Sigmoid colon (tissue), 7 donors: Measurements from ENCODE around the gene SKIC8. TPM values are rescaled to one million over a fixed set of nuclear protein-coding genes. Genes with fewer than 3 reads are reported as not detected.

Experiments used
- DNase-seq: peaks from one replicate; pipeline ENCODE4 v3.0.0-alpha.2; 2019
- H3K27ac ChIP-seq, 4 donors: fragments of 200-600 bp; sonication (generic); one replicate each; pipeline ENCODE4 v1.5.1; 2016 to 2019; ENCODE audit warnings: mild to moderate bottlenecking in 1 of 4
- H3K27me3 ChIP-seq, 3 donors: fragments of 200-600 bp; sonication (generic); one replicate each; pipeline ENCODE4 v1.5.1; 2019; ENCODE audit warnings: mild to moderate bottlenecking in 1 of 3
- H3K36me3 ChIP-seq, 4 donors: fragments of 200-600 bp; sonication (generic); one replicate each; pipeline ENCODE4 v1.5.1; 2016 to 2019
- H3K4me1 ChIP-seq, 4 donors: fragments of 200-600 bp; sonication (generic); one replicate each; pipeline ENCODE4 v1.5.1; 2017 to 2019
- H3K4me3 ChIP-seq, 4 donors: fragments of 200-600 bp; sonication (generic); one replicate each; pipeline ENCODE4 v1.5.1; 2017 to 2019; ENCODE audit warnings: mild to moderate bottlenecking in 2 of 4, moderate library complexity in 1 of 4
- H3K9me3 ChIP-seq, 4 donors: fragments of 200-600 bp in 3 of 4; sonication (generic) in 3 of 4; one replicate each; pipeline versions ENCODE4 v1.5.1 to v1.6.1; 2013 to 2019
- EP300 ChIP-seq, 4 donors: sonication (generic); formaldehyde crosslinking; IDR thresholded peaks; one replicate each; pipeline ENCODE4 v1.6.1; 2017; ENCODE audit warnings: antibody characterized with exemption in 4 of 4
- POLR2A ChIP-seq, 2 donors: fragments of 450-650 bp; IDR thresholded peaks; one replicate each; pipeline ENCODE4 v1.6.1; 2016; ENCODE audit warnings: antibody characterized with exemption in 2 of 2, mild to moderate bottlenecking in 2 of 2, moderate library complexity in 2 of 2
- POLR2AphosphoS5 ChIP-seq, 4 donors: sonication (generic); formaldehyde crosslinking; IDR thresholded peaks; one replicate each; pipeline ENCODE4 v1.6.1; 2017; ENCODE audit warnings: antibody characterized with exemption in 4 of 4
- WGBS, 2 donors: extraction: QIAGEN DNeasy Blood & Tissue Kit; methylation state at CpG; one replicate each; pipeline ENCODE4 v1.1.7; 2013; 5-methylcytosine and 5-hydroxymethylcytosine counted together
- intact Hi-C: fragments of 100-400 bp; cut with DNase I; formaldehyde crosslinking; loops from one replicate; pipeline ENCODE4 v1.15.1; 2023
- polyA plus RNA-seq, 3 donors: library from polyadenylated mRNA; stranded (reverse); fragments of 200-250 nt; gene quantifications; one replicate each; pipeline ENCODE4 v1.2.3, GENCODE V29; 2013
- total RNA-seq, 4 donors: library from RNA; depleted of rRNA; stranded (reverse); fragments of >200 nt; gene quantifications; one replicate each; pipeline ENCODE4 v1.1.0, GENCODE V29; 2016
- TF ChIP-seq, protein P1 (sequence below), 4 experiments: fragments of 450-650 bp in 3 of 4; fragments of 200-600 bp in 1 of 4; IDR thresholded peaks; one replicate each; pipeline ENCODE4 v1.5.1; 2016 to 2019; ENCODE audit warnings: antibody characterized with exemption in 4 of 4, mild to moderate bottlenecking in 3 of 4, moderate library complexity in 2 of 4
- donor health status: healthy with polysubstance abuse.
- donor health status: Bipolar disorder and iron deficiency.
- donor health status: healthy.

Gene SKIC8
- total and polyA plus RNA-seq, 7 donors, result 43.2 to 81.1 (median 56.4) TPM

DNA sequence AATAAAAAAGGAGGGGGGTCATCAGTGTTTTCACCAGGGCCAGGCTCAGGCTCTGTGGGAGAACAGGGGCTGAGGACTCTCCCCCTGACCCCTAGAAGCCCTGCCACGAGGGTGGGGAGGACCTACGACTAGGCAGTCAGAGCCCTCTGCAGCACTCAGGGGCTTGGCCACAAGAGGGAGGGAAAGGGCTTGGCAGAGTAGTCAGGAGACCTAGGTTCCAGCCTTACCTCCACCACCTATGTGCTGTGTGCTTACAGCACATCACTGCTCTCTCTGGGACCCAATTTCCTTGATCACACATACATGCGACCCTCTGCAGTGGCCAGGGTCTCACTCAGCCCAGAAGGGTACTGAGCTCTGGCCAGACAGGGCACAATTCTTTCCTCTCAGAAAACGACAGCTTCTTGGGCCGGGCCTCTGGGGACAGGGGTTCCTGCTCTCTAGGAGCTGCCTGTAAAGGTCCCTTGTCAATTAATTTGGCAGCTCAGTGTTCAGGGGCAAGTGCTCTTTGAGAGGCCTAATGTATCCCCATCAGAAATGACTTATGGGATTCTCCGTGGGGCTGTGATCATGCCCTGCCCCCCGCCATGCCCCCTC, 16.4 kb upstream of the SKIC8 start:
- WGBS, 2 donors, result 57 to 72% methylated on average over 7 of the region's 7 CpGs
- no peak overlapping the region for H3K4me3 ChIP-seq
- intact Hi-C loops, result no loop called here
- H3K27me3 ChIP-seq, result no peaks in the 10 kb centered on the region
- H3K27ac ChIP-seq, result no peak overlapping the region
- no peaks in the 10 kb centered on the region for H3K36me3 ChIP-seq
- H3K9me3 ChIP-seq, result no peaks in the 10 kb centered on the region
- peak; percentile 50 for DNase-seq
- no peak for TF ChIP-seq POLR2A (IDR thresholded peaks at IDR 0.05)
- no peak for TF ChIP-seq POLR2AphosphoS5 (IDR thresholded peaks at IDR 0.05)
- no peaks in the 10 kb centered on the region for H3K4me1 ChIP-seq

DNA sequence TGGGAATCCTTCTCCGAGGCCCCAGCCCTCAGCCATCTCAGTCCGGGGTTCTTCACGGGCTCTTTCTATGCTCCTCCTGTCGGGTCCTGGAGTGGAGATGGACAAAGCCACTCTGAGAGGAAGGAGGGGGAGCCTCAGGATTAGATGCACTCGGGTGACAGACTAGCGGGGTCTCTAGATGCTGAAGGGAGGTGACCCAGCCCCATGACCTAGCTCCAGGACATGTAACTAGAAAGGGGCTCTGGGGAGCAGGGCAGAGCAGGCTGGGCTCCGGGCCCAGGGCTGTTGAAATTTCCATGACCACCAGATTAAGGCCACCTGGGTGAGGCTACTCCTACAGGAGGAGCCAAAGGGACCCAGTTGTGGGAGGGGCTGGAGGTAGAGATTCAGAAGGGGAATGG, 14.8 kb upstream of the SKIC8 start:
- H3K4me3 ChIP-seq, result no peak overlapping the region
- no peaks in the 10 kb centered on the region for H3K9me3 ChIP-seq
- intact Hi-C loops, result no loop called here
- no peaks in the 10 kb centered on the region for H3K4me1 ChIP-seq
- H3K36me3 ChIP-seq, result no peaks in the 10 kb centered on the region
- no peak for TF ChIP-seq POLR2AphosphoS5 (IDR thresholded peaks at IDR 0.05)
- TF ChIP-seq POLR2A (IDR thresholded peaks at IDR 0.05), result no peak
- TF ChIP-seq, protein P1, sequence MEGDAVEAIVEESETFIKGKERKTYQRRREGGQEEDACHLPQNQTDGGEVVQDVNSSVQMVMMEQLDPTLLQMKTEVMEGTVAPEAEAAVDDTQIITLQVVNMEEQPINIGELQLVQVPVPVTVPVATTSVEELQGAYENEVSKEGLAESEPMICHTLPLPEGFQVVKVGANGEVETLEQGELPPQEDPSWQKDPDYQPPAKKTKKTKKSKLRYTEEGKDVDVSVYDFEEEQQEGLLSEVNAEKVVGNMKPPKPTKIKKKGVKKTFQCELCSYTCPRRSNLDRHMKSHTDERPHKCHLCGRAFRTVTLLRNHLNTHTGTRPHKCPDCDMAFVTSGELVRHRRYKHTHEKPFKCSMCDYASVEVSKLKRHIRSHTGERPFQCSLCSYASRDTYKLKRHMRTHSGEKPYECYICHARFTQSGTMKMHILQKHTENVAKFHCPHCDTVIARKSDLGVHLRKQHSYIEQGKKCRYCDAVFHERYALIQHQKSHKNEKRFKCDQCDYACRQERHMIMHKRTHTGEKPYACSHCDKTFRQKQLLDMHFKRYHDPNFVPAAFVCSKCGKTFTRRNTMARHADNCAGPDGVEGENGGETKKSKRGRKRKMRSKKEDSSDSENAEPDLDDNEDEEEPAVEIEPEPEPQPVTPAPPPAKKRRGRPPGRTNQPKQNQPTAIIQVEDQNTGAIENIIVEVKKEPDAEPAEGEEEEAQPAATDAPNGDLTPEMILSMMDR (IDR thresholded peaks at IDR 0.05), result no peak
- TF ChIP-seq EP300 (IDR thresholded peaks at IDR 0.05), result no peak
- 92 to 93% methylated on average over 7 of the region's 7 CpGs for WGBS, 2 donors
- H3K27me3 ChIP-seq, result no peaks in the 10 kb centered on the region
- DNase-seq, result peak; percentile 56
- H3K27ac ChIP-seq, result no peak overlapping the region

DNA sequence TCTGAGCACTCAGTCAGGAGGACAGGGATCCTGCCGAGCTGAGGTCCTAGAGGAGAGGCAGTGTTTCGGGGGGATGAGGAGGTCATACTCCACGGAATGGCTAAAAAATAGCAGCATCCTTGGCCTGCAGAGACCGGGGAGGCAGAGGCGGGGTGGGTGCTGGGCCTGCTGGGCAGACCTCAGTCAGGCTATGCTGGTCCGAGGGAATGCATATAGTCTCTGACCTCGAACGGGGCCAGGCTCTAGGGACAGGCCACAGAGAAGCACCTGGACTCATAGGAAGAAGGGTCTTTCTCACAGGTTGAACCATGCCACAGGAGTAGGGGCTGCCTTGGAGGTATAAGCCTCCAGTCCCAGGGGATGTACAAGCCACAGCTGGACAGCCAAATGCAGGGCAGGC, 14.0 kb upstream of the SKIC8 start:
- no peaks in the 10 kb centered on the region for H3K9me3 ChIP-seq
- intact Hi-C loops, result no loop called here
- no peaks in the 10 kb centered on the region for H3K4me1 ChIP-seq
- no peak overlapping the region for H3K4me3 ChIP-seq
- H3K27ac ChIP-seq, result no peak overlapping the region
- DNase-seq, result peak; percentile 49
- 81 to 83% methylated on average over 8 of the region's 8 CpGs for WGBS, 2 donors
- TF ChIP-seq POLR2AphosphoS5 (IDR thresholded peaks at IDR 0.05) (no peak), EP300 (IDR thresholded peaks at IDR 0.05) (no peak), POLR2A (IDR thresholded peaks at IDR 0.05) (no peak)
- TF ChIP-seq, protein P1 (IDR thresholded peaks at IDR 0.05), result no peak
- H3K27me3 ChIP-seq, result peaks cover 0 to 2% (median 0%) of the 10 kb centered on the region in 3 donors
- no peaks in the 10 kb centered on the region for H3K36me3 ChIP-seq

DNA sequence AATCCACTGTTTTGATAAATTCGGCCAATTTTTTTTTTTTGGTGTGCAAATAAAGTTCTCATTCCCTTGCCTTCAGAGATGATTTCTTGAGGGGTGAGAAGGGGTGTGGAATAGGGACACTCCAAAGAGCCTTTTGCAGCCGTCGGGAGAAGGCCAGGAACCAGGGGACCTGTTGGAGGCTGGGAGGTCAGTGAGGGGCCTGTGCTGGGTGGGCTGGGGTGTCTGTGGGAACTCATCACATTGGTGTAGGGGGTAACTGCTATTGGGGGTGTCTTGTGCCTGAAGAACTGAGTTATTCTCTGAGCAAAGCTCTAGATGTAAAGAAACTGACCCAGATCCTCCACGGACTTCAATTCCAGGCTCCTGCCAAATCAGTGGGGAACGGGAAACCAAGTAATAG, 13.5 kb upstream of the SKIC8 start:
- DNase-seq, result no peak
- intact Hi-C loops, result no loop called here
- Histone ChIP-seq H3K9me3 (no peaks in the 10 kb centered on the region), H3K27ac (no peak overlapping the region), H3K4me3 (no peak overlapping the region), H3K4me1 (no peaks in the 10 kb centered on the region), H3K27me3 (peaks cover 0 to 6% (median 0%) of the 10 kb centered on the region in 3 donors), H3K36me3 (no peaks in the 10 kb centered on the region)
- 88 to 91% methylated on average over 5 of the region's 5 CpGs for WGBS, 2 donors
- TF ChIP-seq POLR2A (IDR thresholded peaks at IDR 0.05), result no peak
- TF ChIP-seq, protein P1 (IDR thresholded peaks at IDR 0.05), result no peak
- no peak for TF ChIP-seq POLR2AphosphoS5 (IDR thresholded peaks at IDR 0.05)
- no peak for TF ChIP-seq EP300 (IDR thresholded peaks at IDR 0.05)

DNA sequence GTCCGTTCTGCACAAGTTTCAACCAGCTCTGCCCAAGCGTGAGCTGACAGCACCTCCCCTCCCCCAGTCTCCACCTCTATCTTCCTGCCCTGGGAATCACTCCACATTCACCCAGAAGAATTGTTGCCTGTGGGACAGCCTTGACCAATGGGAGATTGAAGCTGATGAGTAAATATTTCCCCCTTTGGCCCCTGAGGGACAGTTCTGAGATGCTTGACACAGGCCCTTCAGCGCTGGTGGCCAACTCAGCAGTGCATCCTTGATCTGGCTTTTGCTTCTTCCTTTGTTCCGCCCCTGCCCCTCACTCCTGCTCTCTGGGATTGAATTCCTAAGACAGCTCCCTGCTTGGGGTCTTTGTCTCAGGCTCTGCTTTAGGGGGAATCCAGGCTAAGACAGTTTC, 13.1 kb upstream of the SKIC8 start:
- TF ChIP-seq POLR2AphosphoS5 (IDR thresholded peaks at IDR 0.05) (no peak), EP300 (IDR thresholded peaks at IDR 0.05) (no peak)
- Histone ChIP-seq H3K27ac (no peak overlapping the region), H3K27me3 (peaks cover 0 to 7% (median 0%) of the 10 kb centered on the region in 3 donors), H3K36me3 (no peaks in the 10 kb centered on the region), H3K4me1 (no peaks in the 10 kb centered on the region), H3K4me3 (no peak overlapping the region), H3K9me3 (no peaks in the 10 kb centered on the region)
- WGBS, 2 donors, result 78 to 92% methylated on average over 4 of the region's 4 CpGs
- intact Hi-C loops, result no loop called here
- no peak for DNase-seq

DNA sequence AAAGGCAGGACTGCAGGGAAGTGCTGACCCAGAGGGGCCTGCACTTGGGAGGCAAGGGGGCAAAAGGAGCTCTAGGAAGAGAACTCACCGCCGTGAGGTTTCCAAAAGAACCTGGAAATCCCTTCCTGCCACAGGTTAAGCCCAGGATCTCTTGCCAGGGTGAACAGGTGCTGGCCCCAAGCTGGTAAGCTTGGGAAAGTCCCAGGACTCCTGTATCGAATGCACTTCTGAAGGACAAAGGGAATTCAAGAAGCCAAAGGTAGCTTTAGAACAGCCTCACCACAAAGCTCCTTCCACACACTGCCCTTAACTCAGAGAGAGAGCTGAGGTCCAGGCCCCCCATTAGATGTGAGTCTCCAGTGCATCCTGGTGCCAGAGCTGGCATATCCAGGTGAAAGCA, 11.9 kb upstream of the SKIC8 start:
- peak; percentile 8 for DNase-seq
- H3K36me3 ChIP-seq, result no peaks in the 10 kb centered on the region
- no peak overlapping the region for H3K4me3 ChIP-seq
- H3K27me3 ChIP-seq, result peaks cover 0 to 7% (median 0%) of the 10 kb centered on the region in 3 donors
- no peaks in the 10 kb centered on the region for H3K9me3 ChIP-seq
- no peaks in the 10 kb centered on the region for H3K4me1 ChIP-seq
- 27 to 68% methylated on average over 3 of the region's 3 CpGs for WGBS, 2 donors
- intact Hi-C loops, result no loop called here
- TF ChIP-seq POLR2AphosphoS5 (IDR thresholded peaks at IDR 0.05), result no peak
- TF ChIP-seq, protein P1 (IDR thresholded peaks at IDR 0.05), result no peak
- no peak for TF ChIP-seq POLR2A (IDR thresholded peaks at IDR 0.05)
- no peak for TF ChIP-seq EP300 (IDR thresholded peaks at IDR 0.05)
- no peak overlapping the region for H3K27ac ChIP-seq
